HK-2 (cell line): ENCODE results near the gene LRRC19.

Source experiments
- DNase-seq: peaks from one replicate; pipeline ENCODE4 v3.0.0-alpha.2; 2018; ENCODE audit not compliant: unreplicated experiment

Gene LRRC19

DNA sequence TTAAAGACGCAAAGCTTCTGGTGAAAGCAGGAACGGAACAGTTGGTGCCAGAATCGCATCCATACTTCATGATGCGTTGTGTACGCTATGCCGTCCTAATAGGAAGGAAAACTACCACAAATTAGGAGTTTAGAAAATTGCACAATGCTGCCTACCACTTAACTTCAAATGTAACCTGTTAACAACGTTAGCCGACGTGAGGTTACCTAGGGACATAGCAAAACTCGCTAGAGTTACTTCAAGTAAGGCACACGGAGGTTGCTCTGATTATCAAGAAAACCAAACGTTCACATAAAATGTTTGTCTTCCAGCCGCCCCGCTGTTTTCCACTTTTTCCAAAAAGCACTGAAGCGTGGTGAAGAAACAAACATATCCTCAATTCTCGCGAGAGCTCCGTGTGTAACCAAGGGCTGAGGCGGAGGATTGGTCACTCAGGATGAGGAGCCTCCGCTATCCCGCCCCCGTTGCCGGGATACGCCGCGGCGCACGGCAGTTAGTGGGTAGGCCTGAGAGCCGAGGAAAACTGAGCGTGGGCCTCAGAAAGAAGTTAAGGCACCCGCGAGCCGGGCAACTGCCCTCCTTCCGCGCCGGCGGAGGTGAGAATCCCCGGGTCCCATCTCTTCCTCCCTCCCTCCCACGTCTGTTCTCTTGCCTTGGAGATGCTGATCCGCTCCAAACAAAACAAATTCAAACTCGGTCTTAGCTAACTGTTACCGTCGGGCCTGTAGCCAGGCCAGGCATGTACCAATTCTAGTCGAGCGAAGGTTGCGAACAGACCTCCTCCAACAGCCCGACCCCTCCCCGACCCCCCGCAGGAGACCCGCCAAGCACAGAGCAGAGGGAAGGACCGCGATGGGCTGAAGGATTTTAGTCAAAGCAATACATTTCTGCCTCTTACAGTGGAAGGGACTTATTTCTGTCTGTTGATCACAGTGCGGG lies 49.3 kb downstream of the LRRC19 start, which contains the start of gene IFT74:
Gene IFT74 (plus strand): TSS at position 492 of the 939 bp plus-strand sequence. CDS start 5,556 bp downstream, outside the sequence.
- DNase-seq = peak; percentile 86

DNA sequence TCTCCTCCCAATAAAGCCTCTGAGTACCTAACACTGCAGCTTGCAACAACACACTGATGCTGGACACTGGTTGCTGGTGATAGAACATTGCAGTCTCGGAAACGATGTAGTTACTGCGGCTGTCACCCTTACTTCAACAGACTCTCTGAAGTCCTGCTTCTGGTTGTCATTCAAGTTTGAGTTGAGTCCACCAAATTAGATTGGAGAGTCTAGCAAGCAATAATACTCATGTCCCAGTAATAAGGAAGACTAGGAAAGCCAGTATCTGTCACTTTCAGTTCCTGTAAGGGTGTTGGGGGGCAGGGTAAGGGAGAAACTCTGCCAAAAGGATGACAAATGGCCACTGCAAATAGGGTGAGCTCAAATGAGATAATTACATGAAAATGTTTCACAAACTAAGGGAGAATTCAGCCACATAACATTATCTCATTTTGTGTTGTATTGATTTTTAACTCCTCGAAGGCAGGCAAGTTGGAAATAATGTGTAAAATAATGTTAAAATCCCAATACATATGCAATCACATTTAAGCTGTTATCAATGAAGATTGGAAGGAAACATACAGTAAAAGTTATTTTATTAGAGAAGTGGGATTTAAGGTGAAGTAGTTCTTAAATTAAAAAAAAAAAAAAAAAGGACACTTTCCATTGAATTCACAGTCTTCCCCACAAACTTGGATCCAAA lies 50.1 kb downstream of the LRRC19 start:
- DNase-seq = no peak

DNA sequence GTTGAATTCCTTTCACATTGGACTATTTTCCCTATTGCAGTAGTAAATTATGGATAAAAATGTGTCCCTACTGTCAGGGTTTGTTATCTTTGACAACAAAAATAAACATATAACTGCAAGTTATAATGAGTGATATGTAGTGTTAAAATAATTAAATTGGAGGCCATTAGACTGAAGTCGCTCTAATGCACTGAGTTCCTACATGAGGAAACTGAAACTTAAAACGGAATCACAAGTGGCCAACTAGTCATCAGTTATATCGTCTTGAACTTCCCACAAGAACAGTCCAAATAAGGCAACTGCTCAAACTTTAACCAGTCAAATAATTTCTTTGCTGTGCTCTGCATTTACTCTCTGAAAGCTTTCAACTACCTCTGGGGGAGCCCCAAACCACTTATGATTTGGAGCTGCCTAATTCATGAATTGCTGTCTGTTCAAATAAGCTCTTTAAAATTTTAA lies 51.4 kb downstream of the LRRC19 start:
- no peak for DNase-seq

DNA sequence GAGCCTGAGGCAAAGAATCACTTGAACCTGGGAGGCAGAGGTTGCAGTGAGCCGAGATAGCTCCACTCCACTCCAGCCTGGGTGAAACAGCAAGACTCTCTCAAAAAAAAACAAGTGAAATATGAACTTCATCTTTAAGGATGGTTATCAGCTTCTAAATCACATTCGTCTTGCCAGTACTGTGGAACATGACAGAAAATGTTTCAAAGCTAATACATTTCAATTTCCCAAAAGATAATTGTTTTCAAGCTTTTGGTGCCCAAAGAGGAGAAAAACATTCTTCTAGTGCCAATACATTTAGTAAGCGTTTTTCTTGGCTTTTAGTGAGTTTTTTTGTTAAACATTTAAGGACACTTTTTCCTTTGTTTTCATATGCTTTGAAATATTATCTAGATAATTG lies 53.7 kb downstream of the LRRC19 start:
- no peak for DNase-seq

DNA sequence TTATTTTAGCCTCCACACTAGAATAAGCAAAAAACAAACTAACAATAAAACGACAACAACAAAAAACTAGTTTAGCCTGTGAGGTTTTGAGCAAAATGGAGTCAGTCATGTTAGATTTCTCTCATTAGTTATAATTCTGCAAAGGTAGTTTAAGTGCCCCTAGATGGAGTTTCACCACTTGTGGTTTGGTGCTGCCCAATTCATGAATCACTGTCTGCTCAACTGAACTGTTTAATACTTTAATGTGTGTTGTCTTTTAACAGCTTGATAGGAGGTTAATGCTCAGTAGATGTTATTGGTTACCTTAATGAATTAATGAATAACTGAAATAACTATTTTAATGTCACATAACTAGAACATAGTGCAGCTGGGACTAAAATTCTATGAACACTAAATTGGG lies 55.0 kb downstream of the LRRC19 start:
- DNase-seq = no peak

DNA sequence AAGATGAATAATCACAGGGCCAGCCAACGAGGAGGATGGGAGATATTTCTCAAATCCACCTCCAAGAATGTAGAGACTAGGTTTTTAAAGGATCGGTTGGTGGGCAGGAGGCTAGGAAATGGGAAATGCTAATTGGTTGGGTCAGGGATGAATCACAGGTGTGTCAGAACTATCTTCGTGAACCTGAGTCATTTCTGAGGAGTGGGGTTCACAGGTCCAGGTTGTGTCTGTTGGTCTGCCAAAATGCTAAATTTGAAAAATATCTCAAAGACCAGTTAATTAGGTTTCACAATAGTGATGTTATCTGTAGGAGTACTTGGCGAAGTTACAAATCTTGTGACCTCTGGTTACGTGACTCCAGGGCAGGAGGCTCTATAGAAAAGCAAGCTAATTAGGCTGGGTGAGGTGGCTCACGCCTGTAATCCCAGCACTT lies 55.8 kb downstream of the LRRC19 start:
- no peak for DNase-seq

DNA sequence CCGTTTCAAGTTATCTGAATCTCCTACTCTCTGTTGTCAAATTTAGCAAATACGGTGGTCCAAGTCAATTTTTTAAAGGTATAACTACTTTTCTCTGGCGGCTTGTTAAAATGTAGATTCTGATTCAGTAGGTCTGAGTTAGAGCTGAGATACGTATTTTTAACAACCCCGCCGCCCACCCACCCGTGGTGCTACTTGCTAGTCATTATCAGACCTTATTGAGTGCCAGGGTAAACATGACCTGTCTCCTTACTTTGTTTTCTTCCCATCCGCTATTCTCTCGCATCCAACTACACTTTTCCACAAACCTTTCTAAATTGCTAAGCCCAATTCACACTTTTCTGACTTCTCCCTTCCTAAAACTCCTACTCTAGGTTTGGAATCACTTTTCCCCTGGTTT lies 57.7 kb downstream of the LRRC19 start:
- no peak for DNase-seq

DNA sequence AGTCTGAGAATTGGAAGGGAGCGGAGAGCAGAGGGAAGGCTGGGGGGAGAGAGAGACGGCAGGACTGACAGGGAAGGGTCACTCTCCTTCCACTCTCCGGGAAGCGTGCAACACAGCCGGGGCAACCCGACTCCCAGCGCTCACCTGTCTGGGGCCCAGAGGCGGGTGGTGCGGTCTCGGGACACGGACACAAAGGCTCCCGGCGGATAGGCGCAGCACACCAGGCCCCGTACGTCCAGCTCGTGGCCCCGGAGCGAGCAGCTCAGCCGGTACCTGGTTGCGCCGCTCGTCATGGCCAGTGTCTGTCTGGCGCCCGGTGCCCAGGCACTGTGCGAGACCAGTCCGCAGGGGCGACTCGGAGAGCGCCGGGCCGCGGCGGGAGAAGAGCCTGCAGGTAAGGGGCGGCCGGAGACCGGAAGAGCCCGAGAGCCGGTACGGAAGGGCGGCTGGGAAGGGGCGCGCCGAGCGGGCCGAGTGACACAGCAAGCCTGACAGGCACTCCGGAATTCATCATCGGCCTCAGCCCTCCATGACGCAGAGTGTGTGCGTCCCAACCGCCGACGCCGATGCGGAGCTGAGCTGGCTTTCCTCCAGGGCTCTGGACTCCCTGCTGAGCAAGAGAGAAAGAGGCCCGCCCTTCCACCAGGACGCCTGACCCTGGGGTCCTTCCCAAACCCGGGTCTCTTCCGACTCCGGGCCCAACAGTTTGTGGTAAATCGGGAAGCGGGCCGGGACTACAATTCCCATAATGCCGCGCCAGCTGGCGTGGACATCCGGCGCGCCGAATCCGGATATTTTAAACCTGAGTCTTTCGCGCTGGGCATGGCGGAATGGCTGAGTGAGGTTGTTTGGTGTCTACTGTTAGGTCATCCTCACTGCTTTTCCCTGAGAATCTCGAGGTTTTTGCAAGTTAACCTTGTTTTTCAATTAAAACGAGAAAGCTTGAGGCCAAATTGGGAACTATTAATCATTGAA lies 58.4 kb downstream of the LRRC19 start, which contains the start of gene PLAA:
Gene PLAA (minus strand): TSS at position 490 of the 975 bp plus-strand sequence. CDS start 197 bp downstream, at position 293.
- peak; percentile 84 for DNase-seq

DNA sequence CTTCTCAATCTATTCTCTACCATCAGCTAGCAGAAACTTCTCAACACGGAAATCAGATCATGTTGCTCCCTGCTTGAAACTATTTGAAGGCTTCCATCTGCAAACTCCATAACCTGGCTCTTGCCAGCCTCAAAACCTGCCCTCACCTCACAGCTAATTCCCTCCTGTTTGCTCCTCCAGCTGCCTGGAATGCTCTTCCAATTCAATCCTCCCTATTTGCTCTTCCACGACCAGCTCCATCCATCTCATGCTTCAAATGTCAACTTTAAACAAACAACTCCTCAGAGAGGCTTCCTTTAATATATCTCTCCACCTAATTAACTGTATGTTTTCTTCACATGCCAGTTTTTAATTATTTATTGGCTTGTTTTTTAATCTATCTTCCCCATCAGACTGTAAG lies 59.9 kb downstream of the LRRC19 start:
- no peak for DNase-seq
